Kidney (tissue), 14 donors: ENCODE measurements around the gene SLC1A1. TPM values are rescaled to one million over a fixed set of nuclear protein-coding genes. Genes with fewer than 3 reads are reported as not detected.

Experiments
- DNase-seq, 5 donors: peaks; one replicate each; pipeline ENCODE4 v3.0.0-alpha.2; 2013 to 2020
- FAIRE-seq: peaks from 2 replicates; lab custom pipeline; 2012; peaks lifted over from hg19 to GRCh38; lab: Jason Lieb, UNC
- H3K27ac ChIP-seq, 2 donors: one replicate each; pipeline ENCODE4 v1.7.0; 2013; ENCODE audit warnings: low read depth in 2 of 2, low read length in 2 of 2, inconsistent platforms in 1 of 2
- H3K27me3 ChIP-seq: one replicate; pipeline ENCODE4 v1.7.1; 2013; ENCODE audit warnings: low read length, inconsistent platforms; ENCODE audit not compliant: control insufficient read depth, insufficient read depth
- H3K36me3 ChIP-seq, 3 donors: one replicate each; pipeline versions ENCODE4 v1.7.0 to v1.7.1; 2013; ENCODE audit warnings: low read length in 3 of 3, control low read depth in 1 of 3, inconsistent platforms in 1 of 3; ENCODE audit not compliant: insufficient read depth in 3 of 3, control insufficient read depth in 2 of 3
- H3K4me1 ChIP-seq, 3 donors: one replicate each; pipeline versions ENCODE4 v1.7.0 to v1.7.1; 2013; ENCODE audit warnings: low read length in 3 of 3, inconsistent platforms in 1 of 3, low read depth in 1 of 3; ENCODE audit not compliant: control insufficient read depth in 2 of 3, insufficient read depth in 2 of 3
- H3K4me3 ChIP-seq, 3 donors: one replicate each; pipeline versions ENCODE4 v1.7.0 to v1.8.1; 2013; ENCODE audit warnings: low read length in 3 of 3, control low read depth in 1 of 3, inconsistent platforms in 1 of 3
- H3K9ac ChIP-seq, 3 donors: one replicate each; pipeline versions ENCODE4 v1.7.0 to v1.7.1; 2013; ENCODE audit warnings: low read length in 3 of 3, control low read depth in 1 of 3, inconsistent platforms in 1 of 3
- H3K9me3 ChIP-seq, 3 donors: one replicate each; pipeline versions ENCODE4 v1.7.0 to v1.7.1; 2013; ENCODE audit warnings: low read length in 3 of 3, control low read depth in 1 of 3, inconsistent platforms in 1 of 3; ENCODE audit not compliant: control insufficient read depth in 2 of 3, insufficient read depth in 1 of 3
- CTCF ChIP-seq: IDR thresholded peaks from 3 replicates; pipeline ENCODE4 v1.5.1; 2012; ENCODE audit warnings: mild to moderate bottlenecking, moderate library complexity, borderline replicate concordance; ENCODE audit not compliant: insufficient read depth; ENCODE audit errors: extremely low read depth
- intact Hi-C: fragments of 100-400 bp; cut with DNase I; formaldehyde crosslinking; loops from one replicate; pipeline ENCODE4 v1.11.1; 2022
- polyA plus RNA-seq: library from polyadenylated mRNA; stranded (reverse); fragments of 350-450 nt; fragmentation: Illumina TruSeq; extraction: RNeasy Lipid Tissue Mini Kit (QIAGEN cat#74804); gene quantifications from one replicate; pipeline ENCODE4 v1.2.3, GENCODE V29; 2014; ENCODE audit warnings: low read depth, low replicate concordance; ENCODE audit not compliant: insufficient read depth
- total RNA-seq: library from RNA; stranded (reverse); fragmentation: NEBNext Ultra II Directional; extraction: Animal tissue kit (Norgen Biotek cat#: 25700); gene quantifications from one replicate; pipeline ENCODE4 v1.2.1, GENCODE V29; 2021
- donor health status: control.
- donor health status: control.
- donor health status: control.
- donor health status: control.
- donor health status: control.
- donor health status: DM: yes; HTN: yes; CAD: no.
- donor health status: Normal renal cell carcinoma (clear cell type).

SLC1A1 gene
- total and polyA plus RNA-seq, 2 donors from 2014 or later = 19.0 to 19.6 TPM

- TF ChIP-seq CTCF = no peak
- peaks cover 0 to 15% (median 2%) of the 10 kb centered on the region in 3 donors for H3K4me1 ChIP-seq
- H3K36me3 ChIP-seq = no peaks in the 10 kb centered on the region
- no peak overlapping the region for H3K9ac ChIP-seq
- H3K27me3 ChIP-seq = no peaks in the 10 kb centered on the region
- intact Hi-C loops = no loop called here
- no peak overlapping the region for H3K27ac ChIP-seq
- FAIRE-seq = no peak
- H3K9me3 ChIP-seq = peaks cover 0 to 3% (median 0%) of the 10 kb centered on the region in 3 donors
- DNase-seq = no peak
- no peak overlapping the region for H3K4me3 ChIP-seq
These were observed 47.3 kb downstream of the SLC1A1 start for GRCh38 chr9:4537581-4537980.

- intact Hi-C loops = no loop called here
- TF ChIP-seq CTCF = no peak
- no peaks in the 10 kb centered on the region for H3K36me3 ChIP-seq
- no peak overlapping the region for H3K27ac ChIP-seq
- no peak overlapping the region for H3K9ac ChIP-seq
- no peak overlapping the region for H3K4me3 ChIP-seq
- no peak for FAIRE-seq
- no peak for DNase-seq
- H3K9me3 ChIP-seq = peaks cover 0 to 3% (median 0%) of the 10 kb centered on the region in 3 donors
- H3K27me3 ChIP-seq = no peaks in the 10 kb centered on the region
- H3K4me1 ChIP-seq = peaks cover 0 to 20% (median 2%) of the 10 kb centered on the region in 3 donors
These were observed 47.8 kb downstream of the SLC1A1 start for GRCh38 chr9:4538107-4538506.

GRCh38 chr9:4538621-4539020, 48.4 kb downstream of the SLC1A1 start:
- H3K27ac ChIP-seq = no peak overlapping the region
- H3K36me3 ChIP-seq = no peaks in the 10 kb centered on the region
- TF ChIP-seq CTCF = no peak
- H3K4me3 ChIP-seq = no peak overlapping the region
- no peaks in the 10 kb centered on the region for H3K27me3 ChIP-seq
- peaks cover 0 to 3% (median 0%) of the 10 kb centered on the region in 3 donors for H3K9me3 ChIP-seq
- intact Hi-C loops = no loop called here
- no peak for FAIRE-seq
- DNase-seq = no peak
- H3K9ac ChIP-seq = no peak overlapping the region
- peaks cover 0 to 21% (median 2%) of the 10 kb centered on the region in 3 donors for H3K4me1 ChIP-seq

- H3K9me3 ChIP-seq = peaks cover 0 to 3% (median 0%) of the 10 kb centered on the region in 3 donors
- H3K4me3 ChIP-seq = no peak overlapping the region
- intact Hi-C loops = no loop called here
- no peak for TF ChIP-seq CTCF
- no peak for FAIRE-seq
- no peaks in the 10 kb centered on the region for H3K27me3 ChIP-seq
- H3K36me3 ChIP-seq = peaks cover 0 to 8% (median 0%) of the 10 kb centered on the region in 3 donors
- no peak for DNase-seq
- H3K27ac ChIP-seq = peak overlapping the region in 1 of 2 donors; percentile 87
- peaks cover 0 to 21% (median 2%) of the 10 kb centered on the region in 3 donors for H3K4me1 ChIP-seq
- no peak overlapping the region for H3K9ac ChIP-seq
These were observed 50.2 kb downstream of the SLC1A1 start for GRCh38 chr9:4540425-4540824.
